Middle frontal gyrus (tissue), 1 donor: ENCODE results near the gene NSDHL.
A peak's percentile ranks its signal among the peaks of the same experiment; 100 is the strongest.
"Not testable (repeated sequence)": the region's sequence is repeated elsewhere in the genome, so short reads cannot be mapped to it uniquely, and the experiment has no call there.

ENCODE experiments used
- DNase-seq: peaks from one replicate; pipeline ENCODE4 v3.0.0-alpha.2; 2015; ENCODE audit warnings: low spot score; ENCODE audit errors: extremely low spot score

NSDHL gene

DNA sequence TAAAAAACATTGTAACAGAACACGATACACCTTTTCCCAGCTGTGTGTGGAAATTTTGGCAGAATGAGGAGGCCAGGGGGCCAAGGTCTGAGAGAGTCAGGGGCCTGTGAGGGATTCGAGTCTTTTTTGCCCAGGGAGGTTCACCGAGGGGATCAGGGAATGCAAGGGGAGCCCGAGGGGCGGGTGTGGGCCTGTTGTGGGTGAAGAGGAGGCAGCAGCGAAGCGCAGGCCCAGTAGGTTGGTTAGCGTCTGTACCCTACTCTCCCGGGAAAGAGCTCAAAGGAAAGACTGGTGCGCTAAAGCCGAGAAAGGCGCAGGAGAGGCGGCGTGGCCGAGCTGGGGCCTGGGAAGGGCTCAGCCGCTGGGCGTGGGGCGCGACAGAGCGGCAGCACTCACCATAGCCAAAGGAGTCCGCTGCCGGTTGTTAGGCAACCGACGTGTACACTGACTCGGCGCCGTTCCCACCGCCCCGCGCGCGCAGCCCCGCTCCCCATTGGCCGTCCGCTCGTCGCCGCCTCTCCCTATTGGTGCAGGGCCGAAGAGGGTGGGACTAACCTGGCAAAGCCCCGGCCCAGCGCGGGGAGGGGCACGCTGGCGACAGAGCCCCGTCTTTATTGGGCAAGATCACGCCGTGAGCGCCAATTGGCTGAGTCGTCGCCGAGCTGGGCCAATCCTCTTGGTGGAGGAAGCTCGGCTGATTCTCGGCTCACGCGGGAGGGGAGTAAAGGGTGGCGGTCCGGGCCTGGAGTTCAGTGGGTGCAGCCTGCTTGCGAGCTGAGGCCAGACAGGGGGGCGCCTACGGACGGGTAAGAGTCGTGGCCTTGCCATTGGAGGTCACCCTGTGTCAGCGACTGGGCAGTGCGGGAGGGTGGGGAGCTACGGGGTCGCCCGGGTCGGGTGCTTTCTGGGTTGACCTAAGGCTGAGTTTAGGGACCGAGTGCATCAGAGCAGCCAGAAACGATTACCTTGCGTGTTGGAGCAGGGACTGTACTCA, at the start of gene NSDHL, which contains the start of gene CETN2:
NSDHL (plus strand) TSS at position 752 of the 994 bp plus-strand sequence. CDS start 15,262 bp downstream, outside the sequence.
CETN2 (minus strand) TSS at position 446 of the 994 bp plus-strand sequence; CDS start at position 399, 47 bp downstream.
- peak; percentile 81 for DNase-seq

DNA sequence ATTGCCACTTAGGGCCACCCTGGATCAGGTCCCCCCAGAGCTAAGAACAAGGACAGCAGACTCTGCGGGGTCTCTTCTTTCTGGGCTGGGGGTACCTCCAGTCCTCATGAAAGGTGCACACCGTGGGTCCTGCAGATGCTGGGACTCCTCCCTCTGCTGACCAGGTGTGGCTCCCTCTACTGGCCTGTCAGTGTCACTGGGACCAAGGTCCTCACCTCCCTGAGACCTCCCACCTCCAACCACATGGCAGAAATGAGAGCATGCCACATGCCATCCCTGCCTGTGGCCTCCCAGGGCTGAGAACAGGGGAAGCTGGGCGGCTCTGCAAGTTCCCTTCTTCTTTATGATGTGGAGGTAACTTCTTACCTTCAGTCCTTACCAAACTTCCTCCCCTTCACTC, 43.8 kb upstream of the NSDHL start:
- not testable (repeated sequence) for DNase-seq

DNA sequence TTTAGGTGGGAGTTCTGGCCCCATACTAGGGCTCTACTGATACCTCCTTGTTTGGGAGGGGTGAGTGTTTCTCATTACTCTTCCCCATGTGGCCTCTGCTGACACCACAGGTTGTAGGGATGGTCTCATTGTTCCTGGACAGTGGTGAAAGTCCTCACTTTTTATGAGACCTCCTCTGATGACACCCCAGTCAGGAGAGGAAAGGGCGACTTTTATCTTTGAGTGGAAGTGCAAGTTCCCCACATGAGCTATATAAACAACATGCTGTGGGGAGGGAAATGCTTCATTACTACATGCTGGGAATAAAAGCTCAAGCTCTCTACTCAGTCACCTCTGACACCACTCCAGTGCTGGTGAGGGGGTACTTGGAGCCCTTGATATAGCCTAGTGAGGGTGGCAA, 31.9 kb upstream of the NSDHL start:
- no peak for DNase-seq

DNA sequence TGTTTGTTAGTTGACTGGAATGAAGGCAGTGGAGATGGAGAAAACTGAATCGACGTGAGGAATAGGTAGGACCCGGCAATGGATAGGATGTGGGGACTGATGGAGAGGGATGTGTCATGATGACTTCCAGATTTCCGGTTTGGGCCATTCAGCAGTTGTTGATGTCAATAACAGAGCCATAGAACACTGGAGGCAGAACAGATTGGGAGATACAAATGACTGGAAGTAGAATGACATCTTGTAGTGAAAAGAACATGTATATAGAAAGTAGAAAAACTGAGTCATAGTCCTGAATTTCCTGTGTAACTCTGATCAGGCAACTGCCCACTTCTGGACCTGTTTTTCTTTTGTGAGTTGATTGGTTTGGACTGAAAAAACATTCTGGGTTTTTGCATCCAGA, 24.8 kb upstream of the NSDHL start:
- DNase-seq = no peak

DNA sequence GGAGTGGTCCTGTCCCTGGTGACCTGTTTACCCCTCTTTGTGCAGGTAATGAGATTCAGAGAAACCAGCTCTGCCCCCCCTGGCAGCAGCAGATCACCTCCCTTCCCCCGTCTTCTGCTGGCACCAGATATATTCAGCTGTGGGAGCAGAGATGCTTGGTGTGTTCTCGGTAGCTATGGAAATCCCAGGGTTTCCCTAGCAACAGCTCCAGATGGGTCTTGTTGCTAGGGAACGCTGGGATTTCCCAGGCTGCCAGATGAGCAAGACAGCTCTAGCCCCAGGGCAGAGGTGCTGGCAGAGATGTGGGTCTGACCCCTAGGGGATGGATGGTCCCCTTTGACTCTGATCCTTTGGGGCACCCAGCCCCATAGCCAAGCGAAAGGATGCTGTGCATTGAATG, 20.5 kb upstream of the NSDHL start:
- DNase-seq = no peak

DNA sequence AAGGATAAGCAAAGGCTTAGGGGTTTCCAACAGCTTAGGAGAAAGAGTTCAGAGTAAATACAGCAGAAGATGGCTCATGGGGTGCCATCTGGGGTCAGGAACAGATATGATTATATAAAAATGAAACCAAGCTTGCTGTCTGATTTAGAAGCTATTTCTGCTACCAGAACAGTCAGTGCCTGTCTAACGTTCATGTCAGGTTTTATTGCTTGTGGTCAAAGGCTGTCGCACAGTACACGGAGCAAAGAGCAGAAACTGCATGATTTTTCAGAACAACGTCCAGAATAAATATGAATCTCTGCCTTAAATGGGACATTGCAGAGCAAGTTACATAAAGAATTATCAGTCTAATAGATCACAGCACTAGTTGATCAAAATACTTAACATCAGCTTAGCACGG, 17.7 kb upstream of the NSDHL start:
- no peak for DNase-seq

DNA sequence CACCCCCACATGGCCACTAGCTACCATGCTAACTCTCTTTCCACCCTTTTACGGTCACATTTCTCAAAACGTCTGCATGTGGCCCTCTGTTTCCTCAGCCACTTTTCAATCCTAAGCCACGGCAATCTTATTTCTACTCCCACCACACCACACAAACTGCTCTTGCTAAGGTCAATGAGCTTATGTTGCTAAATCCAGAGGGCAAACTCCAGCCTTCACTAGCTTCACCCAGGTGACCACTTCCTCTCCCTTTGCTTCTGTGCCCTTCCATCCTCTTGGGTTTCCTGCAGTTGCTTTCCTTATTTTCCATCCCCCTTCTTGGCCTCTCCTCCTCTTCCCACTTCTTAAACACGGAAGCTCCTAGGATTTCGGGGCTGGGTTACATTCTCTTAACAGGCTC, 16.8 kb upstream of the NSDHL start:
- no peak for DNase-seq

DNA sequence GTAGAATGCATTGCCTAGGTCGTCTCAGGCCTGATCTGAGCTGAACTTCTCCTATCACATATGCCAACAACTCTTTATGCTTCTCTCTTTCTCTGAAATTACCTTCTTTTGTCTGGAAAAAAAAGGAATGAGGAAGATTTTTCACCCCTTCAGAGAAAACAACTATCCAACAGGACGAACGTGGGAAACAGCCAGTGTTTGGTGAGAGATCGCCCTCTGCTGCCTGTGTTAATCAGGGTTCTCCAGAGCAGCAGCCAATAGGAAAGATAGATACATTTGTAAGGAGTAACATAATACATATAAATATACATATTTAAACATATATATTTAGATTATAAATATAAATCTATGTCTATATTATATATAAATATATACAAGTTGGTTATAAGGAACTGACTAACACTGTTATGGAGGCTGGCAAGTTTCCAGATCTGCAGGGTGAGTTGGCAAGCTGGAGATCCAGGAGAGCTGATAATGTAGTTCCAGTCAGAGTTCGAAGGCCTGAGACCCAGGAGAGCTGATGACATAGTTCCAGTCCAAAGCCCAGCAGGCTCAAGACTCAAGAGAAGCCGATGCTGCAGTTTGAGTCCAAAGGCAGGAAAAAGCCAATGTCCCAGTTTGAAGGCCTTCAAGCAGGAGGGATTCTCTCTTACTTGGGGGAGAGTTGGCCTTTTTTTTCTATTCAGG, 13.6 kb upstream of the NSDHL start:
- DNase-seq = no peak

DNA sequence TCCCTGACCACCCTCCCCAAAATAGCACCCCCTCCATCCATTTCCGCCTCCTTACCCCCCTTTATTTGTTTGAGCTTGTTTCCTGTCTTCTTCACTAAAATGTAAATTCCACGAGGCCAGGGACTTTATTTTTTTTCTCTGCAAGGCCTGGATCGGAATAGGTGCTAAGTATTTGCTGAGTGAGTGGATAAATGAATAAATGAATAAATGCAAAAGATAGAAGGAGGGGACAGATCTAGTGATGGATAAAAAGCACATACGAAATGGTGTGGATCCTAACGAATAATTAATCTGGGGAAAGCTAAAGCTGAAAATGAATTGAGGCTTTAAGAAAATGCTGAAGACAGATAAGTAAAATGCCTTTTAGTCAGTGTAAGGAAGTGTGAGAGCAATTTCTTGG, 12.5 kb upstream of the NSDHL start:
- no peak for DNase-seq

DNA sequence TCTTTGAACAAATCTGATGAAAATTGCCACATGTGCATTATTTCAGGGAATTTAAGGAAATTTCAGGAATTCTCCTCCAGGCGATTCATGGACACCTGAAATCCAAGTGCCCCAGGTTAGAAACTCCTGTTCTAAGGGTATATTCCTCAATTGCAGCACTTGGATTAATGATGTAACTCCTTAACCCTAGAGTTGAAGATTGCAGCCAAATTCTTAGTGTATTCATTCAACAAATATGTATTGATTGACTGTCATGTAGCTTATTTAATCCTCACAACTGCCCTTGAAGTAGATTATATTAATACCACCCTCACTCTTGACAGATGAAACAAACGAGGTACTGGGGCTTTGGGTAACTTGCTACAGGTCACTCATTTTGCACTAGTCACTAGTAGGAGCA, 11.6 kb upstream of the NSDHL start:
- no peak for DNase-seq

DNA sequence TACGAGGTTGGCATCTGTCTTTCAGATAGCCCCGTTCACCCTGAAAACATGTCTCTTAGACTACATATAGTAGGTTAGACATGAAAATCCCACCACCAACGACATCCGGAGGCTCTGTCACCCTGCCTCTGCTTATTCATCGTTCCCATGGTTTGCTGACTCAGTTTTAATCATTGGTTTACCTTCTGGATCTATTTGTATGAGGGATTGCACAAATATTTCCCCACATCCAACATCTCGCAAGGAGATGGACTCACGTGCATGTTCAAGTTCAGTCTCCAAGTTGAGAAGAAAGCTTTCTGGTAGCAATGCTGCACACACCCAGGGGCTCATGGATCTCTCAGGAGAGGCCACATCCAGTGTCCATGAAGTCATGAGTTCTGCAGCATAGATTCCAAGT, 11.1 kb upstream of the NSDHL start:
- DNase-seq = no peak

DNA sequence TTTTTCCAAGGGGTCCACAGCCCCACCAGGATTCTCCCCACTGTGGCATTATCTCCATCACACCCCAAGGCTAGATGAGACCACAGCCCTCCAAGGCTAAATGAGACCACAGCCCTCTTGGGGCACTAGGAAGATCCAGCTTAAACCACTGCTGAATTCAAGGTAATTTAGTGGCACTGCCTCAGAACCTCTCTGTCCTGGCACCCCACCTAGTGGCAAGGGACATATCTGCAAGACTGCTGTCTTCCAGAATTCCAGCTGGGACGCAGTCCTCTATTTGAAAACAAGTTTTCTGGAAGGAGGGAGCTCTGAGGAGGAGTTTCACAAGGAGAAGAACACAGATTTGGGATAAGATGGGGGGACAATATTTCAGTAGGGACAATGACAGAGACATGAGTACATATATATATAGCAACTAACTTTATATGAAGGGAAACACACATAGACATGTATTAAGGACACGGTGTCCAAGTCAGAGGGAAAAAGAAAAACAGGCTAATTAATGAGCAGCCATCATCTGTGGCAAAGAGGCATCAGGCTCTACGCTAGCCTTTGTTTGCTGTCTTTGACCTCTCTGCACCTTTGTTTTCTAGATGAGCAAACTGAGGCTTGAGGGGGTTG, 9.6 kb upstream of the NSDHL start:
- DNase-seq = no peak

DNA sequence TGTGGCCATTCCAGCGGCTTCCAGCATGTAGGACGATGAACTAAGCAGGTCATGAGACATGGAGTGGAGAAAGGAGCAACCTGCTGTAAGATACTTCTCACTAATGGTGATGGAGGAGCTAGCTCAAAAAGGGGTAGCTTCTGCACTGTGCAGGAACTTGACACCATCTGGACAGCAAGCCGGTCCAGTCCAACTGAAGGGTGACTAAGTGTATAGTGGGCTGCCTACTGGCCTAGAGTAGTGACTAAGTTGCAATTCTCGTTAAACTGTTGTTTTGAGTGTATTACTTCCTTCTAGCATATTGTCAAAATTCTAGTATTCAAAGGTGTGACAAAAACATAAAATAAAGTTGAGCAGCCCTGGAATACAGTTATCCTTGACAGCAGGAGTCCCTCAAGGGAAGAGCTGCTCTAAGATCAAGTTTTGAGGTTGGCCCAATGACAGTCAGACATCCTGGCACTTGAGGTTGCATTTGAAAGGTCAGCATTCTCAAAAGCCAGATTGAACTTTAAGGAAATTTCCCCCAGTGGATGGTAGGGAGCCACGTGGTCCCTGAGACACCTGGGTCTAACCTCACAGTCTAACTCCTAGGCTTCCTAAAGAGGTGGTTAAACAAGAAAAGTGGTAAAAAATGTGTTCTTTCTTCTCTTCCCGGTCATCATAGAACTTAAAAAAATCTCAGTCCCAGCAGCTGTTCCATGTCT, 8.3 kb upstream of the NSDHL start:
- no peak for DNase-seq

DNA sequence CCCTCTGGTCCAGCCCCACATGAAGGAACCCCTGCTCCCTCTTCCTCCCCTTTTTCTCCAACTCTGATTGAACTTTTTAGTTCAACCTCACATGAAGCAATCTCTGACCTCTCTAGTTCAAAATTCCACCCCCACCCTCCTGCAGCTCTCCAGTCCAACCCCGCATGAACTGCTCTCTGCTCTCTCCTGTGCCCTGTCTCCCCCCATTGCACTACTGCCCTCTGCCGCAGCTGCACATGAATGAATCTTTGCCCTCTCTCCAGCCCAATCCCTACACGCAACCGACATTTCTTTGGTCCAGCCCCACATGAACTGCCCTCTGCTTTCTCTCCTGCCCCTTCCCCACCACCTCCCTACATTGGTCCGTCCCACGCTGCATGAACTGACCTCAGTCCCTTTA, 7.2 kb upstream of the NSDHL start:
- DNase-seq = no peak

DNA sequence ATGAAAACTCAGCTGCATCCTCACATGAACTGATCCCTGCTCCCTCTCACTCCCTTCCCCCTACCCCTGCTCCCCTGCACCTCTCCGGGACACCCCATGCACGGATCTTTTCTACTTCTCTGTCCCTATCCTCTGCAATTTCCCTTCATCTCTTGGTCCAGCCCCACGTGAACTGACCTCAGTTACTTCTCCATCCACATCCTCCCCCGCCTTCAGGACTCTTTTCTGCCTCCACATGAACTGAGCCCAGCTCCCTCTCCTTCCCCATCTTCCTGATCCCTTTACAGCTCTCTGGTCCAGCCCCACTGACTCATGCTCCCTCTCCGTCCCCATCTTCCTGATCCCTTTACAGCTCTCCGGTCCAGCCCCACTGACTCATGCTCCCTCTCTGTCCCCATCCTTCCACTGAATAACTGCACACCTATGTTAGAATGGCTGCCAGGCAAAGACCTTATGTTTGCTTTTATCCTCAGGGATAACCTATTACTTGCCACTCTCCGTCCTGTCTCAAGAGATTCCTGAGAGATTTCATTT, 6.0 kb upstream of the NSDHL start:
- no peak for DNase-seq

DNA sequence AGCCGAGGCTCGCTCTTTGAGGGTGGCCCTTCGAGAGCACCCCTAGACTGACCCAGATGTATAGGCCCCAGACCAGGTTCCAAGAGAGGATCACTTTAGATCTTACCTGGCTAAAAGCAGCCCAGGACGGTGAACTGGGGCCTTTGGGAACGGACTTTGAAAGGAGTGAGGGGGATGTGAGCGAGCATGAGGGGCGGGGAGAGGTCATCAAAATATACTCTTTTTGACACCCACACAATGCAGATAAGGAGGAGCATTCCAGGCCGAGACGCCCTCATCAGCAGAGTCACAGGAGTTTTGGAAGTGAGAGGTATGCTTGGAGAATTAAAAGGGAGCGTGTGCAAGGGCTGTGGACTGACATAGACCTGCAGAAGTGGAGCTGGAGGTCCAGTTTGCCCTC, 528 bp downstream of the NSDHL start:
- DNase-seq = no peak

DNA sequence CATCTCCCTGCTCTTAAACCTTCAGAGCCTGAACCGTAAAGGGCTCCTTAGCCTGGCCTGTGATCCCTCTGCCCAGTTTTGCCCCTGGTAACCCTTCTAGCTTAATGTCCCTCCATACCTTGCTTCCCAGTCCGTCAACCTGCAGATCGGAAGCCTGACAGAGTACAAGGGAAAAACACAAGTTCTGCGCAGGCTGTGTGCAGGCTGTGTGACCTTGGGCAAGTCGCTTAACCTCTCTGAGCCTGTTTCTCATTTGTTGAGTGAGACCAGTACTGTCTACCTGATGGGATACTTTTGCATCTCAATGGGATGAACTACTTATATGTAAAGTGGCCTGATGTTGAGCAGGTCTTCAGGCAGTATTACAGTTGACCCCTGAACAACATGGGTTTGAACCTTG, 1.7 kb downstream of the NSDHL start:
- DNase-seq = no peak

DNA sequence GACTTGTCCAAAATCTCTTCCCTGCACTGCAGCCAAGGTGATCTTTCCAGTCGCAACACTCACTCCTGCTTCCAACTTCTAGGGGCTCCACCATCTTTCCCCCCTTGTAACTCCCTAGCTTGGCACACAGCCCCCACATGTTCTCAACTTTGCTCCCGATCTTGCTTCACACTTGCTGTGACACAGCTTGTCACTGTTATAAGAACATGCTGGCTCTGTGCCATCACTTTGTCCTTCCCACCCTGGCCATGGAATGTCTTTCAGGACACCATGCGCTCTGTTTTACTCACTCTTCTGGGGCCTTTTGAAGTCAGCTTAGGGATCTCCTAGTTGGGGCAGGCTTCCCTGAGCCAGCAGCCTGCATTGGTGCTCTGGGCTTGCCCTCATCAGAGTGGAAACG, 2.5 kb downstream of the NSDHL start:
- no peak for DNase-seq

DNA sequence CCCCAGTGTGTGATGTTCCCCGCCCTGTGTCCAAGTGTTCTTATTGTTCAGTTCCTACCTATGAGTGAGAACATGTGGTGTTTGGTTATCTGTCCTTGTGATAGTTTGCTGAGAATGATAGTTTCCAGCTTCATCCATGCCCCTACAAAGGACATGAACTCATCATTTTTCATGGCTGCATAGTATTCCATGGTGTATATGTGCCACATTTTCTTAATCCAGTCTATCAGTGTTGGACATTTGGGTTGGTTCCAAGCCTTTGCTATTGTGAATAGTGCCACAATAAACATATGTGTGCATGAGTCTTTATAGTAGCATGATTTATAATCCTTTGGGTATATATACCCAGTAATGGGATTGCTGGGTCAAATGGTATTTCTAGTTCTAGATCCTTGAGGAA, 4.6 kb downstream of the NSDHL start:
- DNase-seq = not testable (repeated sequence)

DNA sequence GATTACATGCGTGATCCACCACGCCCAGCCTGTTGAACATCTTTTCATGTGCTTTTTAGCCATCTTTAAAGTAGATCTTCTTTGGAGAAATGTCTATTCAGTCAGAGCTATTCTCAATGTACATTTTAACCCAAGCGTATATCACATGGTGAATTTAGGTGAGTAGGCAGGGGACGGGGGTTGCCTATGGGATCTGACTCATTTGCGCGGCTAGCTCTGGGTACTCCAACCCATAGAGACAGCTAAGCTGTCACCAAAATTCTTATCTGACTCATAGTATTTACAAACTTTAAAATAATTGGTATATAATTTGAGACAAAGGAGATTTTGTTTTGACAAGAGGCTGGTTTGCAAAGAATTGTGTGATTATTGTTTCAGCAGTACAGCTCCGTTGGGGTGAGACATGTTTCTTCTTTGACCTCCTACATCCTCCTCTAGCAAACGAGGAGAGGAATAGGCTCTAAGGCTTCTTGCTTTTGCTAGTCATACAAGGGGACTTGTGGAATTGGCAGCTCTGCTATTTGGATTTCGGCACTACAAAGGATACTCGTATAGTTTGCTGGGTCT, 12.0 kb downstream of the NSDHL start:
- no peak for DNase-seq

DNA sequence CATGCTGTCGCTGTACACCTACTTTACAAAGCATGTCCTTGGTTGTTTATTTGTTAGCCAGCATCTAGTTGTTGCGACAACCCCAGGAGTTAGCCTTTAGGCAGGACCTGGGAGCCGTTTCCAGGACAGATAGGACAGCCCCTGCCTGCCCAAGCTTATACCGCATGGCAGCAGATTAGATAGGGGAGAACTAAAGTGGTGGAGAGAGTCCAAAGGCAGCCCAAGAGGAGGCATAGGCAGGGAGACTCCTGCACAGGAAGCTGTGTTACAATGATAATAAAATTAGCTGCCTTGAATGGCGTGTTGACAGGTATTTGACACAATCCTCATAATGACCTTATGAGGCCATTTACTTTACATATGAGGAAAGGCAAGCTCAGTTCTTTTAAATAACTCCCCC, 13.0 kb downstream of the NSDHL start:
- no peak for DNase-seq
